PC-9 (cell line): ENCODE measurements around the gene FBXL17. TPM values are rescaled to one million over a fixed set of nuclear protein-coding genes. Genes with fewer than 3 reads are reported as not detected.
"Not testable (repeated sequence)": the region's sequence is repeated elsewhere in the genome, so short reads cannot be mapped to it uniquely, and the experiment has no call there.

Source experiments
- BruUV-seq: library from RNA; stranded (reverse); fragments of 400-500 nt; replicated peaks from 2 replicates; lab custom pipeline; 2021; lab: Mats Ljungman, UMichigan
- CTCF ChIA-PET: fragments of 300-600 bp; sonication (Branson Sonifier 250); formaldehyde crosslinking; loops from one replicate; lab custom pipeline; 2022; ENCODE audit warnings: antibody characterized with exemption; lab: Charles Lee
- POLR2A ChIA-PET: fragments of 300-600 bp; sonication (Branson Sonifier 250); formaldehyde crosslinking; loops from one replicate; lab custom pipeline; 2022; ENCODE audit warnings: antibody characterized with exemption; ENCODE audit not compliant: unreplicated experiment; lab: Charles Lee
- DNase-seq, 2 experiments: peaks; one replicate each; pipeline versions ENCODE4 v3.0.0 to v3.0.0-alpha.2; 2015 to 2022; ENCODE audit warnings: mixed read lengths in 1 of 2
- H2AFZ ChIP-seq: fragments of 200-600 bp; sonication (generic); 2 replicates; pipeline ENCODE4 v1.8.1; 2017; ENCODE audit warnings: antibody characterized with exemption
- H3F3A ChIP-seq: fragments of 200-600 bp; sonication (generic); 2 replicates; pipeline ENCODE4 v1.8.1; 2017; ENCODE audit warnings: antibody characterized with exemption, mild to moderate bottlenecking, low read depth; ENCODE audit not compliant: insufficient read depth
- H3K27ac ChIP-seq: fragments of 200-600 bp; sonication (generic); 2 replicates; pipeline ENCODE4 v1.6.1; 2016; ENCODE audit warnings: mixed run types
- H3K27me3 ChIP-seq: fragments of 200-600 bp; sonication (generic); 2 replicates; pipeline ENCODE4 v1.6.1; 2016; ENCODE audit warnings: low read depth, mixed run types; ENCODE audit not compliant: insufficient read depth
- H3K36me3 ChIP-seq: fragments of 200-600 bp; sonication (generic); 2 replicates; pipeline ENCODE4 v1.6.1; 2016; ENCODE audit warnings: low read depth, mixed run types
- H3K4me1 ChIP-seq: fragments of 200-600 bp; sonication (generic); replicated peaks from 2 replicates; pipeline ENCODE4 v1.6.1; 2016; ENCODE audit warnings: mixed run types; ENCODE audit not compliant: insufficient read depth
- H3K4me2 ChIP-seq: fragments of 200-600 bp; sonication (generic); 2 replicates; pipeline ENCODE4 v1.6.1; 2017; ENCODE audit warnings: mixed run types
- H3K4me3 ChIP-seq: fragments of 200-600 bp; sonication (generic); 2 replicates; pipeline ENCODE4 v1.6.1; 2016; ENCODE audit warnings: mixed run types
- H3K79me2 ChIP-seq: fragments of 200-600 bp; sonication (generic); 2 replicates; pipeline ENCODE4 v1.6.1; 2017; ENCODE audit warnings: low read depth, mixed run types
- H3K9me2 ChIP-seq: fragments of 200-600 bp; sonication (generic); 2 replicates; pipeline ENCODE4 v1.8.1; 2017; ENCODE audit warnings: mild to moderate bottlenecking; ENCODE audit not compliant: insufficient read depth
- H3K9me3 ChIP-seq: fragments of 200-600 bp; sonication (generic); 2 replicates; pipeline ENCODE4 v1.8.1; 2016; ENCODE audit warnings: low read depth; ENCODE audit not compliant: insufficient read depth
- H4K20me1 ChIP-seq: fragments of 200-600 bp; sonication (generic); 2 replicates; pipeline ENCODE4 v1.8.1; 2017; ENCODE audit not compliant: insufficient read depth
- CTCF ChIP-seq: fragments of 200-600 bp; sonication (generic); conservative IDR thresholded peaks from 2 replicates; pipeline ENCODE4 v1.6.1; 2017; ENCODE audit warnings: mixed run types, antibody characterized with exemption, mild to moderate bottlenecking, moderate library complexity
- EZH2 ChIP-seq: fragments of 200-600 bp; sonication (generic); IDR thresholded peaks from 2 replicates; pipeline ENCODE4 v1.8.0; 2017; ENCODE audit warnings: antibody characterized with exemption, low read depth
- intact Hi-C: fragments of 100-400 bp; cut with micrococcal nuclease; formaldehyde crosslinking; loops from one replicate; pipeline ENCODE4 v1.10.0; 2022; ENCODE audit not compliant: unreplicated experiment
- total RNA-seq: library from RNA; stranded (reverse); gene quantifications from 2 replicates; pipeline ENCODE4 v1.2.3, GENCODE V29; 2021

The FBXL17 gene
- total RNA-seq, 1 experiment from 2014 or later: 19.5 TPM

- no peak for DNase-seq
- H3K79me2 ChIP-seq: no peaks in the 10 kb centered on the region
- no TSS peak for BruUV-seq
- H2AFZ ChIP-seq: no peak overlapping the region
- H3K9me2 ChIP-seq: no peaks in the 10 kb centered on the region
- H4K20me1 ChIP-seq: no peaks in the 10 kb centered on the region
- no peaks in the 10 kb centered on the region for H3K9me3 ChIP-seq
- ChIA-PET POLR2A (no interaction called here), CTCF (no interaction called here)
- TF ChIP-seq EZH2: no peak
- TF ChIP-seq CTCF: no peak
- H3K27me3 ChIP-seq: no peaks in the 10 kb centered on the region
- H3K4me1 ChIP-seq: no peaks in the 10 kb centered on the region
- no peak overlapping the region for H3K4me2 ChIP-seq
- H3K27ac ChIP-seq: no peak overlapping the region
- intact Hi-C loops: no loop called here
- no peak overlapping the region for H3K4me3 ChIP-seq
- no peaks in the 10 kb centered on the region for H3F3A ChIP-seq
- H3K36me3 ChIP-seq: no peaks in the 10 kb centered on the region
Measured at GRCh38 chr5:108409786-108410185, 27.9 kb upstream of the FBXL17 start.

- H3K9me2 ChIP-seq, intact Hi-C loops, H3K36me3 ChIP-seq, H3K4me1 ChIP-seq, H3K4me2 ChIP-seq, CTCF ChIA-PET, H2AFZ ChIP-seq, H3K4me3 ChIP-seq, H3K79me2 ChIP-seq, H3K9me3 ChIP-seq, H3K27ac ChIP-seq, DNase-seq, H4K20me1 ChIP-seq, H3K27me3 ChIP-seq, H3F3A ChIP-seq, POLR2A ChIA-PET, BruUV-seq: not testable (repeated sequence)
Measured at GRCh38 chr5:108405201-108405600, 23.3 kb upstream of the FBXL17 start.

GRCh38 chr5:108398964-108399363, 17.1 kb upstream of the FBXL17 start:
- Histone ChIP-seq H3K27ac (no peak overlapping the region), H3K79me2 (no peaks in the 10 kb centered on the region), H3K4me3 (no peak overlapping the region), H3K9me3 (no peaks in the 10 kb centered on the region; the same call in 1 of the 2 replicates), H3K9me2 (no peaks in the 10 kb centered on the region), H3F3A (no peaks in the 10 kb centered on the region), H3K4me1 (no peaks in the 10 kb centered on the region), H3K27me3 (no peaks in the 10 kb centered on the region), H4K20me1 (no peaks in the 10 kb centered on the region), H2AFZ (no peak overlapping the region), H3K36me3 (no peaks in the 10 kb centered on the region), H3K4me2 (no peak overlapping the region)
- intact Hi-C loops: no loop called here
- BruUV-seq: no TSS peak
- no peak for DNase-seq
- CTCF ChIA-PET: no interaction called here
- TF ChIP-seq EZH2: no peak
- no peak for TF ChIP-seq CTCF
- POLR2A ChIA-PET: no interaction called here

GRCh38 chr5:108396837-108397236, 14.9 kb upstream of the FBXL17 start:
- H3F3A ChIP-seq, H3K27me3 ChIP-seq, H3K36me3 ChIP-seq, intact Hi-C loops, H3K4me1 ChIP-seq, BruUV-seq, H3K4me3 ChIP-seq, H3K9me3 ChIP-seq, H3K79me2 ChIP-seq, POLR2A ChIA-PET, H2AFZ ChIP-seq, H3K27ac ChIP-seq, DNase-seq, H3K4me2 ChIP-seq, H4K20me1 ChIP-seq, CTCF ChIA-PET, H3K9me2 ChIP-seq: not testable (repeated sequence)
